ENCODE data around the gene APP.

APP gene

GRCh38 chr21:25967181-25967900, 203.2 kb downstream of the APP start:
- no peak for DNase-seq

GRCh38 chr21:25965951-25966707, 204.4 kb downstream of the APP start:
- DNase-seq: no peak

GRCh38 chr21:25964926-25965325, 205.6 kb downstream of the APP start:
- no peak for DNase-seq

- DNase-seq: no peak
These were observed 206.6 kb downstream of the APP start for GRCh38 chr21:25964015-25964414.

- DNase-seq: peak; percentile 64
These were observed 207.4 kb downstream of the APP start for GRCh38 chr21:25963181-25963580.

- no peak for DNase-seq
These were observed 209.5 kb downstream of the APP start for GRCh38 chr21:25961042-25961441.

- DNase-seq: no peak
These were observed 210.2 kb downstream of the APP start for GRCh38 chr21:25960402-25960801.

GRCh38 chr21:25959799-25960198, 210.8 kb downstream of the APP start:
- DNase-seq: no peak

GRCh38 chr21:25956993-25957714, 213.4 kb downstream of the APP start:
- no peak for DNase-seq

- no peak for DNase-seq
These were observed 214.9 kb downstream of the APP start for GRCh38 chr21:25955646-25956045.

- DNase-seq: no peak
These were observed 216.9 kb downstream of the APP start for GRCh38 chr21:25953659-25954058.

- DNase-seq: no peak
These were observed 217.4 kb downstream of the APP start for GRCh38 chr21:25953196-25953595.

- no peak for DNase-seq
These were observed 218.3 kb downstream of the APP start for GRCh38 chr21:25952306-25952705.

GRCh38 chr21:25949701-25950100, 220.9 kb downstream of the APP start:
- no peak for DNase-seq

- no peak for DNase-seq
These were observed 225.8 kb downstream of the APP start for GRCh38 chr21:25944672-25945213.

- no peak for DNase-seq
These were observed 226.5 kb downstream of the APP start for GRCh38 chr21:25944082-25944481.

GRCh38 chr21:25942135-25942534, 228.4 kb downstream of the APP start:
- no peak for DNase-seq

- no peak for DNase-seq
These were observed 231.2 kb downstream of the APP start for GRCh38 chr21:25939396-25939761.

- DNase-seq: no peak
These were observed 231.7 kb downstream of the APP start for GRCh38 chr21:25938658-25939395.

GRCh38 chr21:25936776-25937175, 233.8 kb downstream of the APP start:
- no peak for DNase-seq

- peak; percentile 36 for DNase-seq
These were observed 235.8 kb downstream of the APP start for GRCh38 chr21:25934771-25935224.

- DNase-seq: no peak
These were observed 236.4 kb downstream of the APP start for GRCh38 chr21:25934130-25934529.

- no peak for DNase-seq
These were observed 238.8 kb downstream of the APP start for GRCh38 chr21:25931765-25932164.

Data from kidney glomerular epithelial cell (primary cell).